GM12878 (cell line): ENCODE results near the gene DNAJC7. TPM values are rescaled to one million over a fixed set of nuclear protein-coding genes. Genes with fewer than 3 reads are reported as not detected.

ENCODE experiments used
- ATAC-seq: fragments of 200-7000 bp; cut with Tn5 transposase; 3 replicates; pipeline ENCODE4 v1.9.1; 2020; ENCODE audit warnings: mild to moderate bottlenecking, moderate library complexity
- BruUV-seq: library from RNA; stranded (reverse); fragments of 400-500 nt; replicated peaks from 2 replicates; lab custom pipeline; 2021; lab: Mats Ljungman, UMichigan
- CTCF ChIA-PET: fragments of 300-600 bp; sonication (Branson Sonifier 250); formaldehyde crosslinking; extraction: SDS; loops from one replicate; lab custom pipeline; 2021; ENCODE audit warnings: inconsistent platforms; lab: Yijun Ruan, JAX
- POLR2A ChIA-PET: fragments of 350-600 bp; formaldehyde crosslinking; extraction: SDS; loops from one replicate; lab custom pipeline; 2021; ENCODE audit warnings: inconsistent platforms; lab: Charles Lee
- RAD21 ChIA-PET: fragments of 300-600 bp; sonication (Branson Sonifier 250); formaldehyde crosslinking; loops from one replicate; lab custom pipeline; 2023; ENCODE audit warnings: antibody characterized with exemption; ENCODE audit not compliant: unreplicated experiment; lab: Charles Lee
- SMC1A ChIA-PET: fragments of 300-600 bp; sonication (Branson Sonifier 250); formaldehyde crosslinking; loops from one replicate; lab custom pipeline; 2023; ENCODE audit not compliant: unreplicated experiment, uncharacterized antibody; lab: Charles Lee
- DNase-seq: peaks from one replicate; pipeline ENCODE4 v3.0.0-alpha.2; 2011; ENCODE audit warnings: low read depth, low spot score
- FAIRE-seq: peaks from 3 replicates; lab custom pipeline; 2011; peaks lifted over from hg19 to GRCh38; lab: Jason Lieb, UNC
- H2AFZ ChIP-seq: 2 replicates; pipeline ENCODE4 v1.6.0; 2011; ENCODE audit warnings: low read depth, low read length, control low read depth; ENCODE audit not compliant: control insufficient read depth
- H3K27ac ChIP-seq: 2 replicates; pipeline ENCODE4 v1.5.1; 2011; ENCODE audit warnings: control low read depth; ENCODE audit not compliant: control insufficient read depth, insufficient read depth
- H3K27me3 ChIP-seq, 2 experiments: replicated peaks in 1 of 2; 2 replicates each; pipeline versions ENCODE4 v1.6.0 to v1.6.1; 2011; ENCODE audit warnings: low read length in 1 of 2; ENCODE audit not compliant: control insufficient read depth in 2 of 2, insufficient read depth in 2 of 2
- H3K36me3 ChIP-seq, 2 experiments: 2 replicates each; pipeline ENCODE4 v1.5.1; 2011; ENCODE audit warnings: low read length in 1 of 2; ENCODE audit not compliant: control insufficient read depth in 2 of 2, insufficient read depth in 2 of 2
- H3K4me1 ChIP-seq: 2 replicates; pipeline ENCODE4 v1.6.1; 2011; ENCODE audit warnings: mild to moderate bottlenecking, low read length, moderate library complexity, mixed read lengths; ENCODE audit not compliant: control insufficient read depth, insufficient read depth
- H3K4me2 ChIP-seq: 2 replicates; pipeline ENCODE4 v1.6.0; 2011; ENCODE audit warnings: control low read depth; ENCODE audit not compliant: control insufficient read depth, insufficient read depth
- H3K4me3 ChIP-seq: fragments of 200-600 bp; sonication (generic); 2 replicates; pipeline ENCODE4 v1.5.1; 2016
- H3K79me2 ChIP-seq: 2 replicates; pipeline ENCODE4 v1.6.0; 2011; ENCODE audit warnings: low read length; ENCODE audit not compliant: control insufficient read depth, insufficient read depth
- H3K9ac ChIP-seq: 2 replicates; pipeline ENCODE4 v1.8.0; 2011; ENCODE audit warnings: low read length, control low read depth, mixed read lengths; ENCODE audit not compliant: control insufficient read depth, insufficient read depth
- H3K9me3 ChIP-seq: replicated peaks from 3 replicates; pipeline ENCODE4 v1.5.1; 2011; ENCODE audit warnings: mild to moderate bottlenecking, low read length; ENCODE audit not compliant: control insufficient read depth, insufficient read depth
- H4K20me1 ChIP-seq: 2 replicates; pipeline ENCODE4 v1.6.0; 2011; ENCODE audit not compliant: control insufficient read depth, insufficient read depth
- CHD1 ChIP-seq: IDR thresholded peaks from 2 replicates; pipeline ENCODE4 v1.6.1; 2012; ENCODE audit warnings: low read depth, low read length, improper control_type of control experiment
- CTCF ChIP-seq, 3 experiments: IDR thresholded peaks in 2 of 3; conservative IDR thresholded peaks in 1 of 3; 2 replicates each; pipeline ENCODE4 v1.5.1; 2011; ENCODE audit warnings: low read depth in 3 of 3, low read length in 3 of 3, mild to moderate bottlenecking in 3 of 3, control low read depth in 2 of 3, moderate library complexity in 2 of 3, inconsistent platforms in 1 of 3, mixed read lengths in 1 of 3; ENCODE audit not compliant: control insufficient read depth in 2 of 3, insufficient read depth in 1 of 3; ENCODE audit errors: extremely low read depth in 1 of 3
- PAX5 ChIP-seq: IDR thresholded peaks from 2 replicates; pipeline ENCODE4 v1.6.1; 2011; ENCODE audit warnings: low read depth, low read length, borderline replicate concordance
- RAD21 ChIP-seq: IDR thresholded peaks from 2 replicates; pipeline ENCODE4 v1.6.1; 2011; ENCODE audit warnings: mild to moderate bottlenecking, low read depth, low read length, moderate library complexity; ENCODE audit not compliant: insufficient read depth
- SMC3 ChIP-seq: IDR thresholded peaks from 2 replicates; pipeline ENCODE4 v1.6.1; 2011; ENCODE audit warnings: low read length, improper control_type of control experiment, borderline replicate concordance
- WGBS: methylation state at CpG from one replicate; pipeline ENCODE4 v1.1.6; 2016; ENCODE audit warnings: low lambda C conversion rate; ENCODE audit not compliant: insufficient replicate concordance, insufficient coverage; ENCODE audit errors: missing lambda C conversion rate; 5-methylcytosine and 5-hydroxymethylcytosine counted together
- in situ Hi-C: fragments of 300-500 bp; cut with MboI; formaldehyde crosslinking; loops from 9 replicates; pipeline ENCODE4 v1.14.3; 2018; ENCODE audit warnings: mixed read lengths
- intact Hi-C: fragments of 100-400 bp; cut with micrococcal nuclease; formaldehyde crosslinking; loops from one replicate; pipeline ENCODE4 v1.14.2; 2022; ENCODE audit not compliant: unreplicated experiment
- polyA plus RNA-seq, 11 experiments: library from polyadenylated mRNA; depleted of rRNA in 4 of 11; unstranded in 6 of 11; stranded (reverse) in 5 of 11; fragments of >200 nt; fragmentation: Nextera tagmentation in 4 of 11; fragmentation: Illumina TruSeq in 1 of 11; extraction: Ambion mirVana in 4 of 11; extraction: Trizol in 1 of 11; gene quantifications; 1 replicate in 1 of 11; 2 replicates in 10 of 11; pipeline versions ENCODE4 v1.2.1 to v1.2.3, GENCODE V29; 2011 to 2016; ENCODE audit warnings: inconsistent platforms in 2 of 11, missing spikeins in 2 of 11, low read depth in 1 of 11
- total RNA-seq, 4 experiments: library from RNA; depleted of rRNA in 3 of 4; stranded (reverse); fragments of >200 nt in 3 of 4; fragmentation: Illumina TruSeq in 1 of 4; extraction: Trizol in 1 of 4; gene quantifications; 2 replicates each; pipeline versions ENCODE4 v1.2.1 to v1.2.3, GENCODE V29; 2013 to 2021

Gene DNAJC7
- total and polyA plus RNA-seq, 10 of the 15 experiments (the other 5 are each of a cell fraction or from before 2014, with no cell fraction given) = 60.1 to 173 (median 94.9) TPM

GRCh38 chr17:41962111-41962510 is 55.1 kb downstream of the DNAJC7 start:
- H3K36me3 ChIP-seq = no peaks in the 10 kb centered on the region
- peaks cover 3% of the 10 kb centered on the region; the same call in 1 of the 2 replicates for H3K4me1 ChIP-seq
- H3K9ac ChIP-seq = no peak overlapping the region
- H3K79me2 ChIP-seq = peaks cover 4% of the 10 kb centered on the region
- H2AFZ ChIP-seq = no peak overlapping the region
- BruUV-seq = no TSS peak
- no peak for TF ChIP-seq CHD1
- H3K4me3 ChIP-seq = no peak overlapping the region
- ATAC-seq (no peak), FAIRE-seq (no peak), DNase-seq (no peak)
- H3K27me3 ChIP-seq = no peaks in the 10 kb centered on the region
- intact Hi-C loops (no loop called here), in situ Hi-C loops (loop anchor here (5.0 kb wide), 1 partner anchor 150 kb away; the partner anchor contains the start of gene DHX58)
- 22% methylated on average over 5 of the region's 5 CpGs for WGBS
- ChIA-PET RAD21 (interaction anchor here (0.8 to 1.7 kb wide), 6 partner anchors 57 to 216 kb away, joined by 3 to 6 read pairs (median 4); partner anchors contain the start of genes DHX58 and NKIRAS2), POLR2A (interaction anchor here (1.6 kb wide), 1 partner anchor 159 kb away, joined by 8 read pairs; the partner anchor contains the start of gene KAT2A), SMC1A (interaction anchor here (1.1 to 5.7 kb wide), 7 partner anchors 16 to 170 kb away, joined by 3 to 28 read pairs (median 4); partner anchors contain the start of genes DHX58 and KAT2A), CTCF (interaction anchor here (0.6 to 9.4 kb wide), 14 partner anchors 18 to 788 kb away, joined by 3 to 116 read pairs (median 8); partner anchors contain the start of genes DHX58, DNAJC7, HCRT and KAT2A)
- no peak overlapping the region for H3K4me2 ChIP-seq
- no peaks in the 10 kb centered on the region for H3K9me3 ChIP-seq
- no peak overlapping the region for H3K27ac ChIP-seq
- H4K20me1 ChIP-seq = no peaks in the 10 kb centered on the region

DNA sequence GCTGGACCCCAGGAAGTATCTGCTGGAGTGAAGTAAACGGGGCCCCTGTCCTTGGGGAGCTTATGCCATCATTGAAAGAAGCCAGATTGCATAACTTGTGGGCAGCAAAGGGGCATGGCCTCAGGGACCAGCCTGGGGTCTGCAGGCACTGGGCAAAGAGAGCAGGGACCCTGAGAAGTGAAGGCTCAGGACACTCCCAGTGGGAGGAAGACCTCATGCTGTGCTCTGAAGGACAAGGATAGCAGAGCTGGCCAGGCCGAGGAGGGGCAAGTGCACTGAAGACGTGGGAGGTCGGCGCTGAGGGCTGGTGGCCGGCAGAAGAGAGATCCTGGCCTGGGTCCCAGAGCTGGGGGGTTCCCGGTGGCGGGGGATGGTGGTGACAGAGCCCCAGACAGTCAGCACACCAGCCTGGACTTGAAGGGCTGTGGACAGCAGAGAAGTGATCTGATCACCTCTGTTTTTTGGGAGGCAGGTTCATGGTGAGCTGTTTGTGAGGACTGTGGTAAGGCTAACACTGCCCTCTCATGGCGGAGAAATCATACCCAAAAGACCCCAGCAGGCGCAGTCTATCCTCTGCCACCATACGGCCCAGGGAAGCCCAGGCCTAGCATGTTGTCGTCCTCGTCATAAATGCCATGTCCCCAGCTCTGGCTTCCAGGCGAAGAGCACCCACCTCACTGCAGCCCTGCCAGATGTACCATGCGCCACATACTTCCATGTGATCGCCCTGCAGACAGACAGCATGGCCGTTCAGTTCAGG is 57.7 kb downstream of the DNAJC7 start:
- ATAC-seq (peak; percentile 85), FAIRE-seq (no peak), DNase-seq (no peak)
- Histone ChIP-seq H3K79me2 (no peaks in the 10 kb centered on the region), H3K36me3 (no peaks in the 10 kb centered on the region), H3K4me1 (no peaks in the 10 kb centered on the region), H3K27ac (no peak overlapping the region), H4K20me1 (no peaks in the 10 kb centered on the region), H2AFZ (no peak overlapping the region), H3K27me3 (no peaks in the 10 kb centered on the region), H3K9ac (no peak overlapping the region), H3K4me3 (no peak overlapping the region), H3K4me2 (no peak overlapping the region), H3K9me3 (no peaks in the 10 kb centered on the region)
- WGBS = 43% methylated on average over 17 of the region's 17 CpGs
- ChIA-PET POLR2A (interaction anchor here (0.6 to 1.5 kb wide), 2 partner anchors 60 to 148 kb away, joined by 3 read pairs; partner anchors contain the start of gene NKIRAS2), RAD21 (interaction anchor here (0.8 to 2.2 kb wide), 8 partner anchors 27 to 157 kb away, joined by 3 to 11 read pairs (median 3); partner anchors contain the start of genes ACLY, DHX58, DNAJC7 and ODAD4), SMC1A (interaction anchor here (1.1 to 1.6 kb wide), 7 partner anchors 15 to 223 kb away, joined by 3 to 4 read pairs (median 3); no protein-coding TSS in a partner anchor), CTCF (interaction anchor here (0.6 to 2.8 kb wide), 25 partner anchors 10 to 292 kb away, joined by 3 to 17 read pairs (median 4); partner anchors contain the start of genes HAP1, KLHL11 and ODAD4)
- BruUV-seq = no TSS peak
- in situ Hi-C loops = loop anchor here (5.0 kb wide), 1 partner anchor 153 kb away; the partner anchor contains the start of gene DHX58
- intact Hi-C loops = loop anchor here (1.0 kb wide), 1 partner anchor 221 kb away; no protein-coding TSS in a partner anchor
- TF ChIP-seq RAD21 (peak; percentile 50), CTCF (IDR thresholded peaks at IDR 0.05 in 2 of 3, conservative IDR thresholded peaks at IDR 0.05 in 1 of 3; ENCODE audit: control insufficient read depth in 2 of 3, extremely low read depth in 1 of 3, insufficient read depth in 1 of 3, low read depth in 3 of 3, low read length in 3 of 3) (peak; percentile 32 to 48 (median 47); a peak in 4 of 6 replicates), SMC3 (peak; percentile 50; the same call in 1 of the 2 replicates), PAX5 (no peak)
